Activated CD4-positive, CD25-positive, alpha-beta regulatory T cell treated with anti-CD3 and anti-CD28 coated beads, Interleukin-2, amount 50 U/mL, for 16 hours (primary cell): ENCODE data around the gene PNLIPRP1.

Experiments
- DNase-seq: peaks from one replicate; pipeline ENCODE4 v3.0.0-alpha.2; 2020; ENCODE audit warnings: low read depth, low spot score

The PNLIPRP1 gene

GRCh38 chr10:116599991-116600390 lies 9.2 kb downstream of the PNLIPRP1 start:
- no peak for DNase-seq

GRCh38 chr10:116602648-116603400 lies 12.1 kb downstream of the PNLIPRP1 start:
- DNase-seq, result no peak

GRCh38 chr10:116606061-116606483 lies 15.3 kb downstream of the PNLIPRP1 start:
- no peak for DNase-seq

DNA sequence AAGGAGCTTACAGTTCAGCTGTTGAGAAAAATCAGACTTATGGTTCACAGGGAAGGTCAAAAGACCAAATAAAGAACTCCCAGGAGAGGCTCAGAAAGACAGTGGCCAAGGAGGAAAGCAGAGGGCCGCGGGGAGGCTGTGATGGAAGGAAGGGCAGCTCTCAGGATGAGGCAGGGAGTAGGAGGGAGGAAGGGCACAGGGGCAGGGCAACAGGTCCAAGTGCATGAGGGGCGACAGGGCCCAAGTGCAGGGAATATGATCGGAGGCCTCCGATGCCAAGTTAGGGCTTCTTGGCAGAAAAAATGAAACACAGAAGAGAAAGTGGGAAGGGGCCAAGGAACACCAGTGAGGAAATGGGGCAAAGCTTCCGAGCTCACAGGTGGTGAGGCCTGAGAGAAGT lies 16.6 kb downstream of the PNLIPRP1 start:
- DNase-seq, result no peak

DNA sequence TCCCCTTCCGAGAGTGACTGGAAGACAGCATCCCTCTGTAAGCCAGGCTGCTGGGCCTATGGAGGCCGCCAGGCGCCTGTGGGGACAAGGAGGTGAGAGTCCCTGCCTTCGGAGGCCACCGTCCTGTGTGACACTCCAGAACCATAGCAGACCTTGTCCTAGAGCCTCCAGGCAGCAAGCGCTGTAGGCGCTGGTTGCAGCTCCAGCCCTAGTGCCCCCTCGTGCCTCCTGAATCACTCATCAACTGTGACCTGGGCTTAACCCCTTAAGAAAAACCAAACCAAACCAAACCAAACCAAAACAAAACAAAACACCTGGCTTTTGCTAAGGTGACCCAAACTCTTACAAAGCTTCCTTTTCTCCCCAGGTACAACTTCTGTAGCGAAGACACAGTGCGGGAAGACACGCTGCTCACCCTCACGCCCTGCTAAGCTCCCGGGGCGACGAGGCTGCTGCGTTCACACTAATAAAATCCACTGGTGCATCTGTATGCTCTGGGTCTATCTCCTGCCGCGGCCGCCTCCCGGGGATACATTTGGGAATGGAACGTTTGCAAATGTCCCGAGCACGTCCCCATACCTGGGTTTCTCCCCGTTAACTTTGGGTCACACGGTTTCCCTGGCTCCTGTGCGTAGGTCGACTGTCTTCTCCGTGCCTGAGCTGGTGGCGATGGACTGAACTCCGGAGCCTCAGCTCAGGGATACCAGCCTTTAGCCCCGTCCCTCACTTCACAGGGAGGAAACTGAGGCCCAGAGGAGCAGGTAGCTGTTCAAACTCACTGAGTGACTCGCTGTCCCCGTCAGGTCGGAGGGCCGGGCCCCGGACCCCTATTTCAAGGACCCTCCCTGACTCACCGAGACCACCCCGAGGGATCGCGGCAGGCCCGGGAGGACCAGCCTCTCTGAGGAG lies 18.2 kb downstream of the PNLIPRP1 start:
- no peak for DNase-seq

- no peak for DNase-seq
These were observed 19.8 kb downstream of the PNLIPRP1 start for GRCh38 chr10:116610443-116611152.

GRCh38 chr10:116611153-116611545 lies 20.4 kb downstream of the PNLIPRP1 start:
- DNase-seq, result no peak

- DNase-seq, result no peak
These were observed 21.5 kb downstream of the PNLIPRP1 start for GRCh38 chr10:116612107-116612769.

- DNase-seq, result no peak
These were observed 22.7 kb downstream of the PNLIPRP1 start for GRCh38 chr10:116613471-116613870.

DNA sequence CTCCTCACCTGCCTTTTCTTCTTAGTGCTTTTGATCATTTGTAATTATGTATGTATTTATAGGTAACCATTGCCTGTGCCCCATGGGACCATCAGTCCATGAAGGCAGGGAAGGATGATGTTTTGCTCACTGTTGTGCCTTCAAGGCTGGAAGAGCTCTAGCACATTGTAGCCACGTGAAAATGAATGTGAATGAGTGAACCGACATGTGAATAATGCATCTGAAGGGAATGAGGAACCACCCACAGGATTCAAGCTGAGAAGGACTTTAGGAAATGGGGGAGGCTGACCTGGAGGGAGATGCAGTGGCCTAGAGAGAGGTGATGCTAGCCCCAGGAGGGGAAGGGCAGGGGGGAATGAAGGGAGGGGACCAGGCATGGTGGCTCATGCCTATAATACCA lies 24.0 kb downstream of the PNLIPRP1 start:
- DNase-seq, result no peak

DNA sequence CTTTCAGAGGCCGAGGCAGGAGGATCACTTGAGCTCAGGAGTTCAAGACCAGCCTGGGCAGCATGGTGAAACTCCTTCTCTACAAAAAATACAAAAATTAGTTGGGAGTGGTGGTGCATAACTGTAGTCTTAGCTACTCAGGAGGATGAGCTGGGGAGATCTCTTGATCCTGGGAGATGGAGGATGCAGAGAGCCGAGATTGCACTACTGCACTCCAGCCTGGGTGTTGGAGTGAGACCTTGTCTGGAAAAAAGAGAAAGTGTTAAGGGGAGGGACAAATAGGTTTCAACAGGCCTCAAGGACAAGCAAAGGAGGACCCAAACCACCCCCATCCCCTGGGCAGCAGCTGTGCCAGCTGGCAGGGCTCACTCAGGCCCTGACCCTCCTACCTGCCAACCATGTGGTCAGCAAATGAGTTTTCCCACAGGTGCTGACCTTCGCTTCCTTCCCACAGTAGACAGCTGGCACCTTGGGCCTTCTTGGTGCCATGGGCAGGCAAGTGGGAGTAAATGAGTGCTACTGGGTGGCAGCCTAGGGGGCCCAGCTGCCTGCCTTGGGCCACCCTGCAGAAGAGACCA lies 24.5 kb downstream of the PNLIPRP1 start:
- no peak for DNase-seq

DNA sequence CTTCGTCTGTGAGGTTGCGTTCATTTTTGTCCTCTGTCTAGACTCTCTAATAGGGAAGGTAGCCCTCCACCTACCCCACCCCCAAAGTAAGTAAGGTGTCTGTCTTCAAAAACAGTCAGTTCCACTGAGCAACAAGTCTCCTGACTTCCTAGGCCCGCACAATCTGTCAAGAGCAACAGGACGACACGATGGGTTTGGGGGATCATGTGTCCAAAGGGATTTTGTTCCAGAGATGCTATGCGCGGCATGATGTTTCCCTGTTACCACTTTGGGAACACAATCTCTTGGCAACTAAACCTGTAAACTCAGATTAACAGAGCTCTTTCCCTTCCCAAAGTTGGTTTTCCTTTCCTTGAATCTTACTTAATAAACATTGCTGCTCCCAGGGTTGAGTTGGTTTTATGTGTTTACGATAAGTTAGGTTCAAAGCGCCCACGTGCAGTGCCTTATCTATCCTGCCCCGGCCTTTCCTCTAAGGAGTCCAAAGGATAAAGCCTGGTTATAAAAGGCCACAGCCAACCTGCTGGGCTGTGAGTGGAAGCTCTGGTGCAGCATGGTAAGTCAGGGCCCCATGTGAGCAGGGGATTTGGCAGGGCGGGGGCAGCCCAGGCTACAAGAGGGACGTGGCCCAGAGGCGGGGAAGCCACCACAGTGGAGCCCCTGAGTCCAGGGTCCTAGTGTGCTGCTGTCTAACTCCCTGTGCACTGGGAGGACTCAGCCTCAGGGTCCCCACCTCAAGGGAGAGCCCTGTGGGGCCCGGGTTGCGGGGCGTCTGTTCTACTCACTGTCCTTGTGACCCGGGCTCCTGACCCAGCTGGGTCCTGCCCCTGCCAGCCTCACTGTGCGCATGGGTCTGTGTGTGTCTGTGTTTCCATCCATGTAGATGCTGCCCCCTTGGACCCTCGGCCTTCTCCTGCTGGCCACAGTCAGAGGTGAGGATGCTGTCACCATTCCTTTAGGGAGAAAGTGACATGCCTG lies 30.0 kb downstream of the PNLIPRP1 start, which contains the start of gene PNLIPRP2:
Gene PNLIPRP2, plus strand, starts transcription at position 531 of the 978 bp plus-strand sequence.
- no peak for DNase-seq

- DNase-seq, result no peak
These were observed 30.7 kb downstream of the PNLIPRP1 start for GRCh38 chr10:116621476-116621875.

- no peak for DNase-seq
These were observed 31.3 kb downstream of the PNLIPRP1 start for GRCh38 chr10:116621934-116622655.

DNA sequence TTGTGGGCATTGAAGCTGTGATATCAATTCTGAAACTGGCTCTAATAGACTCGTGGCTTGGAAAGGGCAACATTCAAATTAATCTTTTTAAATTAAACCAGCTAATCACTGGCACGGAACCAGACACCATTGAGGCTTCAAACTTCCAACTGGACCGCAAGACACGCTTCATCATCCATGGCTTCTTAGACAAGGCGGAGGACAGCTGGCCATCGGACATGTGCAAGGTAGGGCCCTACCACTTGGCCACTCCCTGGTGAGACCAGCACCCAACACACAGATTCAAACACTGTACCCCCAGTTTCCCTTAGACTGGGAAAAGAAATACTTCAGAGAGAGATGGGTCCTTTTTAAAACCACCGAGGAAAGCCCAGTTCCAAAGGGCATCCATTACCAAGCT lies 35.1 kb downstream of the PNLIPRP1 start:
- DNase-seq, result no peak

DNA sequence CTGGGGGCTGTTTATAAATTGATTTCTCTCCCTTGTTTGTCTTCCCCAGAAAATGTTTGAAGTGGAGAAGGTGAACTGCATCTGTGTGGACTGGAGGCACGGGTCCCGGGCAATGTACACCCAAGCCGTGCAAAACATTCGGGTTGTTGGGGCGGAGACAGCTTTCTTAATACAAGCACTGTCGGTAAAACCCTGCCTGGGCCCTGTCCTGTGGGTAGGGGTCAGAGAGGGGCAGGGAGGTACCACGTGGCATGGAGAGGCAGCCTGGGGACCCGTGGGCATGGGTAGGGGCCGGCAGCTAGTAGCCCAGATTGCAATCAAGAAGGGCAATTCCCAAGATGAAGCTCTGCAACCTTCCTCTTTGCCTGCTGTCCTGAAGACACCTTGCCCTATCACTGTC lies 36.1 kb downstream of the PNLIPRP1 start:
- DNase-seq, result no peak

GRCh38 chr10:116627386-116627933 lies 36.7 kb downstream of the PNLIPRP1 start:
- DNase-seq, result no peak

- no peak for DNase-seq
These were observed 38.6 kb downstream of the PNLIPRP1 start for GRCh38 chr10:116629340-116629739.

- no peak for DNase-seq
These were observed 39.3 kb downstream of the PNLIPRP1 start for GRCh38 chr10:116630020-116630419.
